DMS153 treated with DMSO at 0.1 percent for 48 hours (cell line): ENCODE measurements around the gene CIB4.

Source experiments
- DNase-seq: peaks from one replicate; lab custom pipeline; 2025; ENCODE audit not compliant: unreplicated experiment; lab: John Stamatoyannopoulos, UW

The CIB4 gene

GRCh38 chr2:26609205-26609631 lies 31.9 kb downstream of the CIB4 start:
- no peak for DNase-seq

- no peak for DNase-seq
Observed at GRCh38 chr2:26608557-26608956, 32.6 kb downstream of the CIB4 start.

DNA sequence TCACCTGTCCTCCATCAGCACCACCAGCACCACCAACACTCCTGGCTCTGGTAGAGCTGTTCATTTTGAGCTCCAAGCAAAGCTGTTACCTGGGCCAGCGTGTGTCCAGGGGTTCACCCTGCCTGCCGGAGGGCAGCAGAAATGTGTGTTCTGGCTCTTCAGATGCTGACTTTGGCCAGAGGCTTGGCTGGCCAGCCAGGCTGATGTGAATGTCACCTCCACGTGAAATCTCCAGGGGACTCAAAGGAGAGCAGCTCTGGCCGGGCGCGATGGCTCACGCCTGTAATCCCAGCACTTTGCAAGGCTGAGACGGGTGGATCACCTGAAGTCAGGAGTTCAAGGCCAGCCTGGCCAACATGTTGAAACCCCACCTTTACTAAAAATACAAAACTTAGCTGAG lies 33.5 kb downstream of the CIB4 start:
- no peak for DNase-seq

DNA sequence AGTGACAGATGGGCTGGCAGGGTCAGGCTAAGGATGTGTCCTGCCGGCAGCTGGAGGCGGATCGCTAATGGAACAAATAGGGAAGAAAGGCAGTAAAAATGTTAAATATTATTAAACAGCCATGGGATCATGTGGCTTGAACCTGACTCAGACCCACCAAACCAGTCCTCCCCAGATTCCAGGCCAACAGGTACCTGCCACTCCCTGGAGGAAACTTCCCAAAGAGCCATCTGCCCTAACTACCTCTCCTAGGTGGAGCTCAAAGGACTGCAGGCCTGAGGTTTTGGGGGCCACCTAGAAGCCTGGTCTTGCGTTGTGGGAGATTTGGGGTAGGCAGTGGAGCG lies 34.3 kb downstream of the CIB4 start:
- DNase-seq, result no peak

DNA sequence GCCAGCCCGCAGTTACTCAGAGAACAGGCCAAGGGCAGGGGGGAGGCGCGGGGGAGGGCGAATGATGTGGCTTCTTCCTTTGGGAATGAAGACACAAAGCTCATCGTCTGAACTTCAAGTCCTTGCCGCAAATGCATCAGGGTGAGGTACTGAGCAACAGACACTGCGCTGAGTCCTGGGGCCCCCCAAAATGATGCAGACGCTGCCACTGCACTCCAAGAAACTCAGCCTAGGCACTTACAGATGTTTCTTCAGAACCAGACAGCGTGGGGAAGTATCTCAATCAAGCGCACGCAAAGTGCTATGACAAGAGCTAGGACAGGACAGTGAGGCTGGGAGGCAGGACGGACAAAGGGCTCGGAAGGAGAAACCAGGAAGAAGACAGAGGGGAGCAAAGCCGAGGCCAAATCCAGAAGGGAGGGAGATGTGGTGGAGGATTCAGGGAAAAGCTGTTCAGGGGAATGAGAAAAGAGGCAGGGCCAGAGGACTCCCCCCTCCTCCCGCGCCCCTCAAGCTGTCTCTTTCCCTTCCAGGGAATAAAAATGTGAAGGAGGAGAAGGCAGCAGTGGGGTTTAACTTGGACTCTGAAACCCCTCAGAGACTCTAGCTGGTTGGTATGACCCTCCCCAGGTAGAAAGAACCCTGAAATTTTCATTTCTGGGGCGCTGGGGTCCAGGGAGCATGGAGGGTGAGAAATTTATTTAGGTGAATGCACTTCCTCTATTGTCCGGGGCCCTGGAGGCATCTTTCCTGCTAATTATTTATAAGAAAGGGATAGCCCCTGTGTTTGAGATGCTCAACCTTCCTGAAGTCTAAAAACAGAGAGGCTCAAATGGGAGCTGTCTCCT lies 34.9 kb downstream of the CIB4 start:
- DNase-seq, result no peak

DNA sequence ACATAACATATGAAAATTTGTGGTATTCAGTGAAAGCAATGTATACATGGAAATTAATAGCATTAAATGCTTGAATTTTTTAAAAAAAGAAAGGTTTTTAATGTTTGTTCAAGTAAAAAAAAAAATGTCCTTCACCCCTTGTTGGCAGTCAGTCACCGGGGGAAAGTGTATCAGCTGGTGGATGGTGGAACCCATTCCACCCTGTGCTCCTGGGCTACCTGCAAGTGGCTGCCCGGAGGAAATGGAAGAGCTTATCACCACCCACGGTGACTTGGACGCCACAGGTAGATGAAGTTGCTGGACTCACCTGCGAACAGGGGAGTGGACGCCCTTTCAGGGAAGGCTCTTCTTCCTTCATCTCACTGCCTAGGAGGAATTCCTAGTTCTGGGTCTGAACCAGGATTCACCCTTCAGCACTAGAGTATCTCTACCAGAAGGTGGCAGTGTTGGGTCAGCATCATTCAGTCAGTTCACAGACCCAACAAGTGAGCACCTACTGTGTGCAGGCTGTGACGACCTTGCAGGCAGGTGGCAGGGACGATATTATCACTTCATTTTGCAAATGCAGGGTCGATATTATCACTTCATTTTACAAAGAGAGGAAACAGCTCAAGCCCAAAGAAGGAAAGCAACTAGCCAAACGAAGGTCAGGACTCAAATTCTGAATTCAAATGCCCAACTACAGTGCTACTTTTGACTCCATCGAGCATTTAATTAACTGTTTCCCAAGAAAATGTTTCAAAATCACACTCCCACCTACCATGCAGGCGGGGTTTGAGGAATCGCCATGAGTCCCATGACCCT lies 35.8 kb downstream of the CIB4 start:
- DNase-seq, result peak; percentile 19

- no peak for DNase-seq
Observed at GRCh38 chr2:26602575-26602974, 38.6 kb downstream of the CIB4 start.

DNA sequence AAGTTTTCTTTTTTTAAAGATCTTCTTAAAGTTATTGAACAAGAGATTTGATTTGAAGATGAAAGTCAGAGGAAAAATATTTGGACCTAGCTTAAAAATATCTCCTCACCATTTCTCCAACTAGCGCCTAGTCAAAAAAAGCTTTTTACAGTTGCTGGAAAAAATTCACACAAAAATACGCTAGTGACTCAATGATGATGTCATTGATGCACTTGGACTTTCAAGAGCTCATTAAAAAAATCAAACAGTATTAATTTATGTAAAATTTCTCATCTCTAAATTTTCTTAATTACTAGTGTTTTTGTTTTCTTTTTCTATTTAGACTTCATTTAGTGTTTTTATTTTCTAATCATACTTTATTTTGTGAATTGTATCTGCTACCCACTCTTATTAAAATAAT lies 41.8 kb downstream of the CIB4 start:
- no peak for DNase-seq

DNA sequence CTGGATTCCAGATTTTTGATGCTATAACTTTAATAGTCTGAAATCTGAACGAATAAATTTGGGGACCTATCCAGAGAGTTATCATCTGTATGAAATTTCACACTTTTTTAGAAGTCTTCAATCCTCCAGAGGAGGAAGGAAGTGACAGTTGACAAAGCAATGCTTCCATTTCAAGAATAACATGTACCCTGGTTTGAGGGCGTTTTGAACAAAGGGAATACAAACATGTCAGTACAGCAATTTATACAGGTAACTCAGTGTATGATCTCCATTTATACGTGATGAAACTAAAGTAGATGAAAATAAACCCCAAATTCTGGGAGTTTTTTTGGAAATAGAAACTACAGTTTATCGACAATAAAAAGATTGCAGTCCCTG lies 42.2 kb downstream of the CIB4 start:
- no peak for DNase-seq

GRCh38 chr2:26598336-26598995 lies 42.7 kb downstream of the CIB4 start:
- no peak for DNase-seq

- no peak for DNase-seq
Observed at GRCh38 chr2:26597197-26597596, 44.0 kb downstream of the CIB4 start.

- DNase-seq, result no peak
Observed at GRCh38 chr2:26595146-26595545, 46.0 kb downstream of the CIB4 start.

DNA sequence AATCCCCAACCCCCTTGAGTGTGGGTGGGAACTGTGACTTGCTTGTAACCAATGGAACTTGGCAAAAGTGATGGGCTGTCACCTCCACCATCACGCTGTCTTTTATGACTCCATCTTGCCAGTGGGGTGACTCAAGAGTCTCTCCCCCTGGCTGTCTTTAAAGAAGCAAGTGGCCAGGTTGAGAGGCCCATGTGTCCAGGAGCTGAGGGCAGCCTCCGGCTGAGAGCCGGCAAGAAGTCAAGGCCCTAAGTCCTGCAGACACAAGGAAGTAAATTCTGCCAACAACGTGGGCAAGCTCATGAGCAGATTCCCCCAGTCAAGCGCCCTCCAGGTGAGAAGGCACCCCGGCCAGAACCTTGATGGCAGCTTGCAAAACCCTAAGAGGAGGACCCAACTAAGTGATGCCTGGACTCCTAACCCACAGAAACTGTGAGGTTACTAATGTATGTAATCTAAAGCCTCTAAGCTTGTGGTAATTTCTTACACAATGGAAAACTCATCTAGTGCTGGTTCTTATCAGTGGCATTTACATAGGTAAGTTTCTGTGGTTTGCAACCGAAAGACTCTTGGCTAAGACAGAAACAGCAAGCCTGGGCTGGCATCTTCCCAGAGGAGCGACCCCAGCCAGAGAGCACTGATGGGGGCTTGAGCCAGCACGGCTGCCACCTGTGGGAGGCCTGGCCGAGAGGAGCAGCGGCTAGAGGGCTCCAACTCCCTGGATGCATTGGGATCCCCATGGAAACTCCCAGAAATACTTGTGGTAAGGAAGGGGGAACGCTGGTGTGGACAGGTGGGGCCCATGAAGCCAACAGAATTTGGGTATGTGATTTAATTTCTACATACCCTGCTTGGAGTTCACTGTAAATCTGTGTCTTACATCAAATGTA lies 49.3 kb downstream of the CIB4 start:
- no peak for DNase-seq

- DNase-seq, result no peak
Observed at GRCh38 chr2:26590980-26591618, 50.1 kb downstream of the CIB4 start.

- no peak for DNase-seq
Observed at GRCh38 chr2:26590508-26590907, 50.7 kb downstream of the CIB4 start.

- no peak for DNase-seq
Observed at GRCh38 chr2:26588576-26588975, 52.6 kb downstream of the CIB4 start.

GRCh38 chr2:26587994-26588393 lies 53.2 kb downstream of the CIB4 start:
- DNase-seq, result no peak

- DNase-seq, result no peak
Observed at GRCh38 chr2:26585966-26586365, 55.2 kb downstream of the CIB4 start.

GRCh38 chr2:26585100-26585499 lies 56.1 kb downstream of the CIB4 start:
- no peak for DNase-seq

DNA sequence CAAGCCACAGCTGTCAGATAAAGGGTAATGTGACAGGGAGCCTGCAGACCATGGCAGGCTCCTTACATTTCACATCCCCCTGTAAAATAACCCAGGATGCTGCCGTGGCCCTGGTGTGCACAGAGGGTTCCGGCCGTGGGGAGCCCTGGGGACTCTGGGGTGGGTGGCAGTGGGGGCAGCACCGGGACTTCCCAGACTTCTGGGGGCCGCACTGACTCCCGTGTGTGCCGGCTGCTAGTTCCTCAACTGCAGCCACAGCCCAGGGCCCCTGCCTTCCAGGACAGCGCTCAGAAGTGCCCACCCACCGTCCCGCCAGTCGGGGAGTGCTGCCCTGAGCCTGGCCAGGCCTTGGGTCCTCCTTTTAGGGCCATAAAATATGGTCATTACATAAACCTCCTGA lies 56.5 kb downstream of the CIB4 start:
- DNase-seq, result no peak
